Keratinocyte (primary cell): ENCODE results near the gene S100P. TPM values are rescaled to one million over a fixed set of nuclear protein-coding genes. Genes with fewer than 3 reads are reported as not detected.

Experiments used
- DNase-seq: peaks from one replicate; pipeline ENCODE4 v3.0.0-alpha.2; 2011; ENCODE audit warnings: low read depth, missing footprints, low spot score
- FAIRE-seq: peaks from 2 replicates; lab custom pipeline; 2011; peaks lifted over from hg19 to GRCh38; lab: Jason Lieb, UNC
- H2AFZ ChIP-seq: 2 replicates; pipeline ENCODE4 v1.6.0; 2012; ENCODE audit warnings: low read length, control low read depth, inconsistent platforms; ENCODE audit not compliant: control insufficient read depth
- H3K27ac ChIP-seq: 2 replicates; pipeline ENCODE4 v1.5.1; 2011; ENCODE audit warnings: low read length; ENCODE audit not compliant: control insufficient read depth, insufficient read depth
- H3K27me3 ChIP-seq: 3 replicates; pipeline ENCODE4 v1.6.0; 2011; ENCODE audit warnings: low read length; ENCODE audit not compliant: control insufficient read depth, insufficient read depth; ENCODE audit errors: extremely low read depth
- H3K36me3 ChIP-seq, 2 experiments: 2 replicates in 1 of 2; 3 replicates in 1 of 2; pipeline ENCODE4 v1.5.1; 2011; ENCODE audit warnings: low read length in 2 of 2, mild to moderate bottlenecking in 1 of 2; ENCODE audit not compliant: control insufficient read depth in 2 of 2, insufficient read depth in 2 of 2; ENCODE audit errors: extremely low read depth in 1 of 2
- H3K4me1 ChIP-seq: 3 replicates; pipeline ENCODE4 v1.5.1; 2011; ENCODE audit warnings: low read length; ENCODE audit not compliant: control insufficient read depth, insufficient read depth; ENCODE audit errors: extremely low read depth
- H3K4me2 ChIP-seq: 3 replicates; pipeline ENCODE4 v1.6.0; 2011; ENCODE audit warnings: low read depth, low read length; ENCODE audit not compliant: control insufficient read depth, insufficient read depth; ENCODE audit errors: extremely low read depth
- H3K4me3 ChIP-seq, 3 experiments: fragments of 200-600 bp in 1 of 3; sonication (generic) in 1 of 3; 2 replicates in 2 of 3; 3 replicates in 1 of 3; pipeline ENCODE4 v1.5.1; 2011 to 2016; ENCODE audit warnings: low read length in 3 of 3, mild to moderate bottlenecking in 3 of 3, control low read depth in 2 of 3, inconsistent platforms in 1 of 3, low read depth in 1 of 3, mixed read lengths in 1 of 3, mixed run types in 1 of 3, moderate library complexity in 1 of 3; ENCODE audit not compliant: control insufficient read depth in 2 of 3, insufficient read depth in 2 of 3; ENCODE audit errors: extremely low read depth in 1 of 3
- H3K79me2 ChIP-seq: 2 replicates; pipeline ENCODE4 v1.6.0; 2012; ENCODE audit warnings: low read length; ENCODE audit not compliant: control insufficient read depth, insufficient read depth
- H3K9ac ChIP-seq: 3 replicates; pipeline ENCODE4 v1.6.0; 2011; ENCODE audit warnings: low read length; ENCODE audit not compliant: control insufficient read depth, insufficient read depth; ENCODE audit errors: extremely low read depth
- H3K9me1 ChIP-seq: 3 replicates; pipeline ENCODE4 v1.6.0; 2011; ENCODE audit warnings: low read length; ENCODE audit not compliant: control insufficient read depth, insufficient read depth; ENCODE audit errors: extremely low read depth
- H3K9me3 ChIP-seq: 2 replicates; pipeline ENCODE4 v1.5.1; 2012; ENCODE audit warnings: low read depth, low read length; ENCODE audit not compliant: control insufficient read depth
- H4K20me1 ChIP-seq: 3 replicates; pipeline ENCODE4 v1.6.0; 2011; ENCODE audit warnings: low read length; ENCODE audit not compliant: control insufficient read depth, insufficient read depth; ENCODE audit errors: extremely low read depth
- CTCF ChIP-seq, 3 experiments: IDR thresholded peaks in 1 of 3; conservative IDR thresholded peaks in 1 of 3; optimal IDR thresholded peaks in 1 of 3; 2 replicates in 2 of 3; 3 replicates in 1 of 3; pipeline versions ENCODE3 to v1.5.1; 2011; ENCODE audit warnings: low read length in 3 of 3, mild to moderate bottlenecking in 3 of 3, moderate library complexity in 2 of 3, control low read depth in 1 of 3, inconsistent platforms in 1 of 3; ENCODE audit not compliant: insufficient read depth in 2 of 3; ENCODE audit errors: extremely low read depth in 1 of 3
- EZH2 ChIP-seq: IDR thresholded peaks from one replicate; pipeline ENCODE4 v1.6.1; 2012; ENCODE audit warnings: inconsistent platforms, mild to moderate bottlenecking, low read length, moderate library complexity
- dilution Hi-C: fragments of 300-500 bp; cut with MboI; formaldehyde crosslinking; loops from one replicate; pipeline ENCODE4 v1.7.0; 2020; ENCODE audit warnings: low sequenced_read_pairs; ENCODE audit not compliant: extremely low pct_ligation_motif_present
- polyA plus RNA-seq, 5 experiments: library from polyadenylated mRNA; depleted of rRNA in 3 of 5; stranded (reverse) in 3 of 5; stranded (forward) in 1 of 5; unstranded in 1 of 5; fragments of >200 nt; gene quantifications; 1 replicate in 1 of 5; 2 replicates in 3 of 5; 3 replicates in 1 of 5; pipeline versions ENCODE4 v1.2.1 to v1.2.3, GENCODE V29; 2011 to 2012; ENCODE audit warnings: missing spikeins in 2 of 5, low read depth in 1 of 5, low replicate concordance in 1 of 5

S100P gene
- polyA plus RNA-seq, 1 donor (not counting 4 experiments of a cell fraction or from before 2014, with no cell fraction given) = 1.7 TPM

GRCh38 chr4:6676722-6677558, 16.7 kb upstream of the S100P start:
- dilution Hi-C loops = no loop called here
- peaks cover 4% of the 10 kb centered on the region for H4K20me1 ChIP-seq
- H3K9me3 ChIP-seq = no peaks in the 10 kb centered on the region
- peaks cover 24% of the 10 kb centered on the region for H3K79me2 ChIP-seq
- DNase-seq = no peak
- no peak overlapping the region for H3K9ac ChIP-seq
- TF ChIP-seq EZH2 = no peak
- TF ChIP-seq CTCF (optimal IDR thresholded peaks at IDR 0.05 in 1 of 3, IDR thresholded peaks at IDR 0.05 in 1 of 3, conservative IDR thresholded peaks at IDR 0.05 in 1 of 3; ENCODE audit: extremely low read depth in 1 of 3, insufficient read depth in 2 of 3, low read length in 3 of 3) = no peak
- peaks cover 21% of the 10 kb centered on the region for H3K4me1 ChIP-seq
- peak overlapping the region; percentile 28 for H3K4me2 ChIP-seq
- peaks cover 5 to 13% of the 10 kb centered on the region in 2 experiments for H3K36me3 ChIP-seq
- no peak for FAIRE-seq
- H3K27me3 ChIP-seq = no peaks in the 10 kb centered on the region
- H3K4me3 ChIP-seq = no peak overlapping the region
- no peaks in the 10 kb centered on the region for H3K9me1 ChIP-seq
- no peak overlapping the region for H3K27ac ChIP-seq
- H2AFZ ChIP-seq = no peak overlapping the region

- Histone ChIP-seq H3K9me3 (no peaks in the 10 kb centered on the region), H3K4me3 (no peak overlapping the region), H3K9me1 (no peaks in the 10 kb centered on the region), H3K27me3 (no peaks in the 10 kb centered on the region), H3K4me2 (no peak overlapping the region), H3K79me2 (peaks cover 16% of the 10 kb centered on the region), H2AFZ (no peak overlapping the region), H3K27ac (no peak overlapping the region), H3K36me3 (peaks cover 2 to 9% of the 10 kb centered on the region in 2 experiments), H3K9ac (no peak overlapping the region), H3K4me1 (peaks cover 13% of the 10 kb centered on the region), H4K20me1 (peaks cover 2% of the 10 kb centered on the region)
- TF ChIP-seq CTCF (optimal IDR thresholded peaks at IDR 0.05 in 1 of 3, IDR thresholded peaks at IDR 0.05 in 1 of 3, conservative IDR thresholded peaks at IDR 0.05 in 1 of 3; ENCODE audit: extremely low read depth in 1 of 3, insufficient read depth in 2 of 3, low read length in 3 of 3) = peak in 1 of 3 experiments; percentile 31
- no peak for TF ChIP-seq EZH2
- DNase-seq (no peak), FAIRE-seq (no peak)
- dilution Hi-C loops = no loop called here
These were observed 13.2 kb upstream of the S100P start for GRCh38 chr4:6680372-6681034.
